B cell (primary cell): ENCODE results near the gene PDE3A. TPM values are rescaled to one million over a fixed set of nuclear protein-coding genes. Genes with fewer than 3 reads are reported as not detected.

Experiments used
- ATAC-seq: fragments of 200-7000 bp; cut with Tn5 transposase; one replicate; pipeline ENCODE4 v1.10.0; 2021; ENCODE audit warnings: low read depth, mild to moderate bottlenecking, moderate number of reproducible peaks, moderate library complexity
- CTCF ChIA-PET: fragments of 350-600 bp; sonication (Branson Sonifier 250); formaldehyde crosslinking; loops from one replicate; lab custom pipeline; 2021; ENCODE audit warnings: antibody characterized with exemption, inconsistent platforms; lab: Charles Lee
- POLR2A ChIA-PET: fragments of 350-600 bp; sonication (Branson Sonifier 250); formaldehyde crosslinking; loops from one replicate; lab custom pipeline; 2021; ENCODE audit warnings: antibody characterized with exemption; lab: Charles Lee
- DNase-seq: peaks from one replicate; pipeline ENCODE4 v3.0.0; 2013
- H2AFZ ChIP-seq: 2 replicates; pipeline ENCODE4 v1.6.1; 2012; ENCODE audit warnings: mild to moderate bottlenecking, low read depth, low read length; ENCODE audit not compliant: insufficient read depth, poor library complexity, severe bottlenecking
- H3K27ac ChIP-seq, 2 donors: 1 replicate in 1 of 2; 2 replicates in 1 of 2; pipeline ENCODE4 v1.5.1; 2012 to 2013; ENCODE audit warnings: low read length in 2 of 2, mild to moderate bottlenecking in 2 of 2, moderate library complexity in 1 of 2
- H3K27me3 ChIP-seq, 4 experiments: fragments of 200-600 bp in 1 of 4; sonication (generic) in 1 of 4; replicated peaks in 1 of 4; 1 replicate in 2 of 4; 2 replicates in 2 of 4; pipeline versions ENCODE4 v1.6.1 to v1.7.0; 2013 to 2016; ENCODE audit warnings: low read length in 3 of 4, mild to moderate bottlenecking in 2 of 4, mixed read lengths in 1 of 4, moderate library complexity in 1 of 4; ENCODE audit not compliant: insufficient read depth in 4 of 4, control insufficient read depth in 3 of 4; ENCODE audit errors: control extremely low read depth in 1 of 4
- H3K36me3 ChIP-seq, 2 experiments: replicated peaks in 1 of 2; 1 replicate in 1 of 2; 2 replicates in 1 of 2; pipeline versions ENCODE4 v1.6.1 to v1.7.1; 2013; ENCODE audit warnings: low read length in 1 of 2; ENCODE audit not compliant: insufficient read depth in 2 of 2, control insufficient read depth in 1 of 2; ENCODE audit errors: control extremely low read depth in 1 of 2, extremely low read depth in 1 of 2
- H3K4me1 ChIP-seq, 2 donors: fragments of 200-600 bp in 1 of 2; sonication (generic) in 1 of 2; 1 replicate in 1 of 2; 2 replicates in 1 of 2; pipeline versions ENCODE4 v1.5.1 to v1.6.1; 2013 to 2017; ENCODE audit warnings: low read length in 2 of 2; ENCODE audit not compliant: control insufficient read depth in 2 of 2, insufficient read depth in 2 of 2
- H3K4me2 ChIP-seq: replicated peaks from 2 replicates; pipeline ENCODE3; 2012; ENCODE audit warnings: mild to moderate bottlenecking, low read depth, low read length; ENCODE audit not compliant: poor library complexity, severe bottlenecking
- H3K4me3 ChIP-seq, 5 experiments: fragments of 200-600 bp in 1 of 5; sonication (generic) in 1 of 5; 1 replicate in 3 of 5; 2 replicates in 2 of 5; pipeline versions ENCODE4 v1.5.1 to v1.7.0; 2011 to 2016; ENCODE audit warnings: low read length in 4 of 5, mild to moderate bottlenecking in 4 of 5, low read depth in 2 of 5, control low read depth in 1 of 5, moderate library complexity in 1 of 5; ENCODE audit not compliant: insufficient read depth in 1 of 5; ENCODE audit errors: control extremely low read depth in 1 of 5, extremely low read depth in 1 of 5
- H3K79me2 ChIP-seq: fragments of 200-600 bp; sonication (generic); one replicate; pipeline ENCODE4 v1.6.0; 2016; ENCODE audit warnings: low read length; ENCODE audit not compliant: control insufficient read depth, insufficient read depth
- H3K9ac ChIP-seq: fragments of 200-600 bp; sonication (generic); 2 replicates; pipeline ENCODE4 v1.6.1; 2017; ENCODE audit warnings: mild to moderate bottlenecking, low read length, moderate library complexity
- H3K9me3 ChIP-seq, 3 donors: one replicate each; pipeline versions ENCODE4 v1.6.1 to v1.7.1; 2013; ENCODE audit warnings: low read length in 2 of 3; ENCODE audit not compliant: control insufficient read depth in 2 of 3, insufficient read depth in 1 of 3; ENCODE audit errors: control extremely low read depth in 1 of 3
- H4K20me1 ChIP-seq: 2 replicates; pipeline ENCODE4 v1.6.0; 2012; ENCODE audit warnings: mild to moderate bottlenecking, low read length; ENCODE audit not compliant: insufficient read depth, control insufficient read depth, poor library complexity, severe bottlenecking
- H3K27ac Mint-ChIP-seq: one replicate; pipeline ENCODE4 v1.8.0; 2021; ENCODE audit warnings: mixed read lengths
- H3K27me3 Mint-ChIP-seq: one replicate; pipeline ENCODE4 v1.8.0; 2021; ENCODE audit warnings: mixed read lengths
- H3K4me1 Mint-ChIP-seq: one replicate; pipeline ENCODE4 v1.8.0; 2021; ENCODE audit warnings: mixed read lengths
- H3K4me3 Mint-ChIP-seq: one replicate; pipeline ENCODE4 v1.8.0; 2021; ENCODE audit warnings: mixed read lengths
- H3K9me3 Mint-ChIP-seq: one replicate; pipeline ENCODE4 v1.8.0; 2022; ENCODE audit warnings: mixed read lengths; ENCODE audit not compliant: insufficient read depth
- EZH2 ChIP-seq: IDR thresholded peaks from 2 replicates; pipeline ENCODE4 v1.6.1; 2012; ENCODE audit warnings: borderline replicate concordance, low read depth, mild to moderate bottlenecking, moderate library complexity, low read length; ENCODE audit not compliant: insufficient read depth, poor library complexity, severe bottlenecking
- WGBS: methylation state at CpG from one replicate; pipeline ENCODE4 v1.1.5; 2013; ENCODE audit warnings: missing lambda C conversion rate; ENCODE audit not compliant: insufficient coverage; 5-methylcytosine and 5-hydroxymethylcytosine counted together
- intact Hi-C: fragments of 100-400 bp; cut with micrococcal nuclease; formaldehyde crosslinking; loops from one replicate; pipeline ENCODE4 v1.10.0; 2022
- polyA plus RNA-seq: library from polyadenylated mRNA; depleted of rRNA; stranded (reverse); fragments of >200 nt; gene quantifications from 2 replicates; pipeline ENCODE4 v1.2.3, GENCODE V29; 2012
- total RNA-seq, 2 donors: library from RNA; stranded (reverse); fragments of 120-200 nt in 1 of 2; gene quantifications; 1 replicate in 1 of 2; 2 replicates in 1 of 2; pipeline versions ENCODE4 v1.2.3 to v1.2.4, GENCODE V29; 2013 to 2022
- TF ChIP-seq, protein P1 (sequence below): fragments of 200-600 bp; IDR thresholded peaks from one replicate; pipeline ENCODE4 v1.8.0; 2022; ENCODE audit warnings: antibody characterized with exemption, mild to moderate bottlenecking

PDE3A gene
- total and polyA plus RNA-seq, 2 donors (not counting 1 experiment from before 2014, with no cell fraction given): not detected

DNA sequence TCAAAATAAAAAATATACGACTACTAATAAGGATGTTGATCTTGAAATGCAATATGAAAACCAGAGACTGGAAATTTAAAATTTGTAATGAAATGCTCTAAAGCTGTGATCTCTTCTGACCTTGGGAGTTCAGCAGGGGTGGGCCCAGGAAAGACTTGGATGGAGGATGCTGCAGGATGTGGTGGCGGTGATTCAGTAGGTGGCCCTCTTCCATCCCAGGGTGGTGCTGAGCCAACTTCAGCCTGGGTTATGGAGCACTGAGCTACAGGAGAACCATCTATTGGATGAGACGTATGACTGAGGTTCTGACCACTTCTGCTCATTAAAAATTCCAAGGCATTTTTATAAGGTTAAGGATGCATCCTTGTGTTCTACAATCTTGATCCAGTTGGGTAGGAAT is 6.9 kb upstream of the PDE3A start:
- no peak for ATAC-seq
- Histone ChIP-seq H2AFZ (no peak overlapping the region), H3K4me3 (no peak overlapping the region), H3K9me3 (no peaks in the 10 kb centered on the region), H3K9ac (no peak overlapping the region), H3K4me2 (no peak overlapping the region), H3K4me1 (no peaks in the 10 kb centered on the region), H3K79me2 (no peaks in the 10 kb centered on the region), H3K27me3 (no peaks in the 10 kb centered on the region), H3K36me3 (no peaks in the 10 kb centered on the region), H4K20me1 (no peaks in the 10 kb centered on the region), H3K27ac (no peak overlapping the region)
- ChIA-PET POLR2A (no interaction called here), CTCF (no interaction called here)
- H3K27ac Mint-ChIP-seq: no peak overlapping the region
- TF ChIP-seq, protein P1, sequence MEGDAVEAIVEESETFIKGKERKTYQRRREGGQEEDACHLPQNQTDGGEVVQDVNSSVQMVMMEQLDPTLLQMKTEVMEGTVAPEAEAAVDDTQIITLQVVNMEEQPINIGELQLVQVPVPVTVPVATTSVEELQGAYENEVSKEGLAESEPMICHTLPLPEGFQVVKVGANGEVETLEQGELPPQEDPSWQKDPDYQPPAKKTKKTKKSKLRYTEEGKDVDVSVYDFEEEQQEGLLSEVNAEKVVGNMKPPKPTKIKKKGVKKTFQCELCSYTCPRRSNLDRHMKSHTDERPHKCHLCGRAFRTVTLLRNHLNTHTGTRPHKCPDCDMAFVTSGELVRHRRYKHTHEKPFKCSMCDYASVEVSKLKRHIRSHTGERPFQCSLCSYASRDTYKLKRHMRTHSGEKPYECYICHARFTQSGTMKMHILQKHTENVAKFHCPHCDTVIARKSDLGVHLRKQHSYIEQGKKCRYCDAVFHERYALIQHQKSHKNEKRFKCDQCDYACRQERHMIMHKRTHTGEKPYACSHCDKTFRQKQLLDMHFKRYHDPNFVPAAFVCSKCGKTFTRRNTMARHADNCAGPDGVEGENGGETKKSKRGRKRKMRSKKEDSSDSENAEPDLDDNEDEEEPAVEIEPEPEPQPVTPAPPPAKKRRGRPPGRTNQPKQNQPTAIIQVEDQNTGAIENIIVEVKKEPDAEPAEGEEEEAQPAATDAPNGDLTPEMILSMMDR: no peak
- no peak for TF ChIP-seq EZH2
- H3K4me1 Mint-ChIP-seq: no peaks in the 10 kb centered on the region
- no peak for DNase-seq
- no peak overlapping the region for H3K4me3 Mint-ChIP-seq
- H3K27me3 Mint-ChIP-seq: no peaks in the 10 kb centered on the region
- intact Hi-C loops: no loop called here
- H3K9me3 Mint-ChIP-seq: no peaks in the 10 kb centered on the region
- WGBS: 100% methylated on average over 1 of the region's 3 CpGs

DNA sequence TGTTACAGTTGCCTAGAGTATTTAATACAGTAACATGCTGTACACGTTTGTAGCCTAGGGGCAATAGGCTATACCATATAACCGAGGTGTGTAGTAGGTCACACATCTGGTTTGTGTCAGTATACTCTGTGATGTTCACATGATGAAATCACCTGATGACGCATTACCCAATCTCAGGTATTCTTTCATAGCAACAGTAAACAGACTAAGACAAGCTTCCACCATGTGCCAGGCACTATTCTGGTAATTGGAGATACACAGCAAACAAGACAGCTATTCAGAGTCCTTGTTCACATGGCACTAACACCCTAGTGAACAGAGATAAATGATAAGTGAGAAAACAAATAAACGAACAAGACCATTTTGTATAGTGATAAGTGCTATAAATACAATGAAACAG is 3.8 kb upstream of the PDE3A start:
- WGBS: 90% methylated on average over 2 of the region's 4 CpGs
- H3K27me3 Mint-ChIP-seq: peaks cover 21% of the 10 kb centered on the region

More for the DNA sequence above, 3.8 kb upstream of the PDE3A start:
- intact Hi-C loops: no loop called here
- no peaks in the 10 kb centered on the region for H3K36me3 ChIP-seq
- Mint-ChIP-seq H3K9me3 (no peaks in the 10 kb centered on the region), H3K4me1 (no peaks in the 10 kb centered on the region), H3K4me3 (no peak overlapping the region), H3K27ac (no peak overlapping the region)
- H3K4me3 ChIP-seq: no peak overlapping the region
- H2AFZ ChIP-seq: no peak overlapping the region
- H3K79me2 ChIP-seq: no peaks in the 10 kb centered on the region
- H3K9ac ChIP-seq: no peak overlapping the region
- ChIA-PET CTCF (no interaction called here), POLR2A (no interaction called here)
- peaks cover 0 to 3% (median 0%) of the 10 kb centered on the region in 3 donors for H3K9me3 ChIP-seq
- DNase-seq: no peak
- no peaks in the 10 kb centered on the region for H4K20me1 ChIP-seq
- no peak overlapping the region for H3K4me2 ChIP-seq
- no peaks in the 10 kb centered on the region for H3K4me1 ChIP-seq
- ATAC-seq: no peak
- H3K27ac ChIP-seq: no peak overlapping the region
- TF ChIP-seq, protein P1: no peak
- no peak for TF ChIP-seq EZH2
- H3K27me3 ChIP-seq: peaks cover 0 to 10% (median 3%) of the 10 kb centered on the region in 4 experiments
